H1 (cell line): Measurements from ENCODE around the gene POLL.

ENCODE experiments used
- CHD2 ChIP-seq: IDR thresholded peaks from 2 replicates; pipeline ENCODE4 v1.6.1; 2012; ENCODE audit warnings: low read length, improper control_type of control experiment
- CREB1 ChIP-seq: IDR thresholded peaks from 2 replicates; pipeline ENCODE4 v1.6.1; 2012; ENCODE audit warnings: inconsistent platforms
- EGR1 ChIP-seq: IDR thresholded peaks from 2 replicates; pipeline ENCODE4 v1.6.1; 2011; ENCODE audit warnings: low read depth, low read length, borderline replicate concordance
- EP300 ChIP-seq, 2 experiments: IDR thresholded peaks; 1 replicate in 1 of 2; 2 replicates in 1 of 2; pipeline ENCODE4 v1.6.1; 2011 to 2012; ENCODE audit warnings: low read depth in 2 of 2, low read length in 2 of 2, mild to moderate bottlenecking in 2 of 2, borderline replicate concordance in 1 of 2, inconsistent platforms in 1 of 2, moderate library complexity in 1 of 2
- EZH2 ChIP-seq: fragments of 200-600 bp; sonication (generic); IDR thresholded peaks from 2 replicates; pipeline ENCODE4 v1.7.1; 2012; ENCODE audit warnings: low read depth, mild to moderate bottlenecking, moderate library complexity, low read length, inconsistent platforms; ENCODE audit not compliant: severe bottlenecking
- GABPA ChIP-seq: IDR thresholded peaks from 2 replicates; pipeline ENCODE4 v1.6.1; 2011; ENCODE audit warnings: mild to moderate bottlenecking, low read length, moderate library complexity, borderline replicate concordance; ENCODE audit not compliant: insufficient read depth
- POLR2A ChIP-seq, 2 experiments: IDR thresholded peaks; 1 replicate in 1 of 2; 2 replicates in 1 of 2; pipeline ENCODE4 v1.6.1; 2011; ENCODE audit warnings: low read depth in 2 of 2, low read length in 2 of 2, mild to moderate bottlenecking in 2 of 2; ENCODE audit errors: control extremely low read depth in 1 of 2
- POLR2AphosphoS5 ChIP-seq: IDR thresholded peaks from 2 replicates; pipeline ENCODE4 v1.6.1; 2011; ENCODE audit warnings: low read depth, low read length
- RFX5 ChIP-seq: IDR thresholded peaks from 2 replicates; pipeline ENCODE4 v1.6.1; 2011; ENCODE audit warnings: low read depth, low read length, improper control_type of control experiment, borderline replicate concordance
- RXRA ChIP-seq: IDR thresholded peaks from 2 replicates; pipeline ENCODE4 v1.6.1; 2011; ENCODE audit warnings: low read depth, mild to moderate bottlenecking, low read length, moderate library complexity; ENCODE audit not compliant: insufficient read depth
- SIRT6 ChIP-seq: IDR thresholded peaks from one replicate; pipeline ENCODE4 v1.7.1; 2012; ENCODE audit warnings: low read length, inconsistent platforms
- TAF1 ChIP-seq: IDR thresholded peaks from 2 replicates; pipeline ENCODE4 v1.6.1; 2011; ENCODE audit warnings: mild to moderate bottlenecking, low read depth, low read length
- TEAD4 ChIP-seq: IDR thresholded peaks from 2 replicates; pipeline ENCODE4 v1.6.1; 2012; ENCODE audit warnings: low read depth, low read length, inconsistent platforms, mixed read lengths
- TF ChIP-seq, protein P1 (sequence below), 3 experiments: IDR thresholded peaks; 1 replicate in 2 of 3; 2 replicates in 1 of 3; pipeline versions ENCODE4 v1.5.1 to v1.6.1; 2011; ENCODE audit warnings: low read length in 3 of 3, mild to moderate bottlenecking in 3 of 3, inconsistent platforms in 2 of 3, low read depth in 1 of 3, moderate library complexity in 1 of 3; ENCODE audit not compliant: insufficient read depth in 1 of 3; ENCODE audit errors: control extremely low read depth in 1 of 3

DNA sequence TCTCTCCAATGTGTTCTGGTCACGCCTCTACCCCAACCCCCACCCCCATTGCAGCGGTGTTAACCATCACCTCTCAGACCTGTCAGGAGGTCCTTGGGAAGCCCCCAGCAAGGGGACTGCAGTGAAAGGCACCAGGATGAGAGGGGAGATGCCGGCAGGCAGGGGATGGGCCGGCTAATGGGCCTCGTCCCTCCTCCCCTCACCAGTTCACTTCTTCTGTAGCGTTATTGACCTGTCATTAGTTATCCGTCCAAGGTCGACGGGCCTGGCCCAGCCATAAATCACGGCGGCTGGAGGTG, 18.8 kb downstream of the POLL start:
- TF ChIP-seq CHD2 = no peak
- TF ChIP-seq, protein P1, sequence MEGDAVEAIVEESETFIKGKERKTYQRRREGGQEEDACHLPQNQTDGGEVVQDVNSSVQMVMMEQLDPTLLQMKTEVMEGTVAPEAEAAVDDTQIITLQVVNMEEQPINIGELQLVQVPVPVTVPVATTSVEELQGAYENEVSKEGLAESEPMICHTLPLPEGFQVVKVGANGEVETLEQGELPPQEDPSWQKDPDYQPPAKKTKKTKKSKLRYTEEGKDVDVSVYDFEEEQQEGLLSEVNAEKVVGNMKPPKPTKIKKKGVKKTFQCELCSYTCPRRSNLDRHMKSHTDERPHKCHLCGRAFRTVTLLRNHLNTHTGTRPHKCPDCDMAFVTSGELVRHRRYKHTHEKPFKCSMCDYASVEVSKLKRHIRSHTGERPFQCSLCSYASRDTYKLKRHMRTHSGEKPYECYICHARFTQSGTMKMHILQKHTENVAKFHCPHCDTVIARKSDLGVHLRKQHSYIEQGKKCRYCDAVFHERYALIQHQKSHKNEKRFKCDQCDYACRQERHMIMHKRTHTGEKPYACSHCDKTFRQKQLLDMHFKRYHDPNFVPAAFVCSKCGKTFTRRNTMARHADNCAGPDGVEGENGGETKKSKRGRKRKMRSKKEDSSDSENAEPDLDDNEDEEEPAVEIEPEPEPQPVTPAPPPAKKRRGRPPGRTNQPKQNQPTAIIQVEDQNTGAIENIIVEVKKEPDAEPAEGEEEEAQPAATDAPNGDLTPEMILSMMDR (IDR thresholded peaks at IDR 0.05; ENCODE audit: control extremely low read depth in 1 of 3, insufficient read depth in 1 of 3, low read depth in 1 of 3, low read length in 3 of 3) = no peak
- no peak for TF ChIP-seq POLR2A (IDR thresholded peaks at IDR 0.05; ENCODE audit: control extremely low read depth in 1 of 2, low read depth in 2 of 2, low read length in 2 of 2)
- no peak for TF ChIP-seq RFX5
- TF ChIP-seq EP300 (IDR thresholded peaks at IDR 0.05; ENCODE audit: borderline replicate concordance in 1 of 2, low read depth in 2 of 2, low read length in 2 of 2) = no peak
- TF ChIP-seq TEAD4 = no peak
- no peak for TF ChIP-seq EGR1
- no peak for TF ChIP-seq TAF1
- no peak for TF ChIP-seq CREB1
- TF ChIP-seq GABPA = no peak
- no peak for TF ChIP-seq EZH2
- no peak for TF ChIP-seq RXRA
- TF ChIP-seq SIRT6 = no peak
- TF ChIP-seq POLR2AphosphoS5 = no peak
